GM12878 (cell line): ENCODE data around the gene AFF2. TPM values are rescaled to one million over a fixed set of nuclear protein-coding genes. Genes with fewer than 3 reads are reported as not detected.

Source experiments
- ASH2L ChIP-seq: fragments of 300-600, 200-600 bp; sonication (generic); IDR thresholded peaks from 2 replicates; pipeline ENCODE4 v1.6.1; 2017; ENCODE audit warnings: low read depth, mild to moderate bottlenecking, borderline replicate concordance
- BMI1 ChIP-seq: fragments of 450-650 bp; IDR thresholded peaks from 2 replicates; pipeline ENCODE4 v1.6.1; 2016; ENCODE audit warnings: mild to moderate bottlenecking, moderate library complexity, borderline replicate concordance
- FOXK2 ChIP-seq: fragments of 450-650 bp; IDR thresholded peaks from 2 replicates; pipeline ENCODE4 v1.6.1; 2017; ENCODE audit warnings: mild to moderate bottlenecking, moderate library complexity
- HDAC2 ChIP-seq: fragments of 200-600 bp; sonication (generic); IDR thresholded peaks from 2 replicates; pipeline ENCODE4 v1.6.1; 2017
- JUNB ChIP-seq: IDR thresholded peaks from 2 replicates; pipeline ENCODE4 v1.6.1; 2016; ENCODE audit warnings: antibody characterized with exemption, mild to moderate bottlenecking
- NFYA ChIP-seq: IDR thresholded peaks from 2 replicates; pipeline ENCODE4 v1.6.1; 2011; ENCODE audit warnings: low read depth, mild to moderate bottlenecking, low read length, improper control_type of control experiment, borderline replicate concordance
- NR2C2 ChIP-seq: IDR thresholded peaks from 2 replicates; pipeline ENCODE4 v1.6.1; 2011; ENCODE audit warnings: borderline replicate concordance, low read depth; ENCODE audit not compliant: control insufficient read depth, insufficient read length
- NRF1 ChIP-seq: conservative IDR thresholded peaks from 2 replicates; pipeline ENCODE4 v1.6.1; 2011; ENCODE audit warnings: mild to moderate bottlenecking, low read depth, low read length, improper control_type of control experiment
- RAD21 ChIP-seq: IDR thresholded peaks from 2 replicates; pipeline ENCODE4 v1.6.1; 2011; ENCODE audit warnings: mild to moderate bottlenecking, low read depth, low read length, moderate library complexity; ENCODE audit not compliant: insufficient read depth
- SPI1 ChIP-seq: IDR thresholded peaks from 2 replicates; pipeline ENCODE4 v1.6.1; 2011; ENCODE audit warnings: low read depth, mild to moderate bottlenecking, low read length, moderate library complexity, borderline replicate concordance; ENCODE audit not compliant: insufficient read depth
- WRNIP1 ChIP-seq: IDR thresholded peaks from 2 replicates; pipeline ENCODE4 v1.6.1; 2011; ENCODE audit warnings: low read depth, low read length, improper control_type of control experiment, borderline replicate concordance
- polyA plus RNA-seq, 11 experiments: library from polyadenylated mRNA; depleted of rRNA in 4 of 11; unstranded in 6 of 11; stranded (reverse) in 5 of 11; fragments of >200 nt; fragmentation: Nextera tagmentation in 4 of 11; fragmentation: Illumina TruSeq in 1 of 11; extraction: Ambion mirVana in 4 of 11; extraction: Trizol in 1 of 11; gene quantifications; 1 replicate in 1 of 11; 2 replicates in 10 of 11; pipeline versions ENCODE4 v1.2.1 to v1.2.3, GENCODE V29; 2011 to 2016; ENCODE audit warnings: inconsistent platforms in 2 of 11, missing spikeins in 2 of 11, low read depth in 1 of 11
- total RNA-seq, 4 experiments: library from RNA; depleted of rRNA in 3 of 4; stranded (reverse); fragments of >200 nt in 3 of 4; fragmentation: Illumina TruSeq in 1 of 4; extraction: Trizol in 1 of 4; gene quantifications; 2 replicates each; pipeline versions ENCODE4 v1.2.1 to v1.2.3, GENCODE V29; 2013 to 2021
- TF ChIP-seq, protein P1 (sequence below): fragments of 450-650 bp; IDR thresholded peaks from 2 replicates; pipeline ENCODE4 v1.6.1; 2017; ENCODE audit warnings: mild to moderate bottlenecking, moderate library complexity
- TF ChIP-seq, protein P2 (sequence below): IDR thresholded peaks from 2 replicates; pipeline ENCODE4 v1.6.1; 2012; ENCODE audit warnings: low read depth, low read length, improper control_type of control experiment

Gene AFF2
- total and polyA plus RNA-seq, 10 of the 15 experiments (the other 5 are each of a cell fraction or from before 2014, with no cell fraction given) = under 0.01 to 0.03 TPM; not detected in 8

DNA sequence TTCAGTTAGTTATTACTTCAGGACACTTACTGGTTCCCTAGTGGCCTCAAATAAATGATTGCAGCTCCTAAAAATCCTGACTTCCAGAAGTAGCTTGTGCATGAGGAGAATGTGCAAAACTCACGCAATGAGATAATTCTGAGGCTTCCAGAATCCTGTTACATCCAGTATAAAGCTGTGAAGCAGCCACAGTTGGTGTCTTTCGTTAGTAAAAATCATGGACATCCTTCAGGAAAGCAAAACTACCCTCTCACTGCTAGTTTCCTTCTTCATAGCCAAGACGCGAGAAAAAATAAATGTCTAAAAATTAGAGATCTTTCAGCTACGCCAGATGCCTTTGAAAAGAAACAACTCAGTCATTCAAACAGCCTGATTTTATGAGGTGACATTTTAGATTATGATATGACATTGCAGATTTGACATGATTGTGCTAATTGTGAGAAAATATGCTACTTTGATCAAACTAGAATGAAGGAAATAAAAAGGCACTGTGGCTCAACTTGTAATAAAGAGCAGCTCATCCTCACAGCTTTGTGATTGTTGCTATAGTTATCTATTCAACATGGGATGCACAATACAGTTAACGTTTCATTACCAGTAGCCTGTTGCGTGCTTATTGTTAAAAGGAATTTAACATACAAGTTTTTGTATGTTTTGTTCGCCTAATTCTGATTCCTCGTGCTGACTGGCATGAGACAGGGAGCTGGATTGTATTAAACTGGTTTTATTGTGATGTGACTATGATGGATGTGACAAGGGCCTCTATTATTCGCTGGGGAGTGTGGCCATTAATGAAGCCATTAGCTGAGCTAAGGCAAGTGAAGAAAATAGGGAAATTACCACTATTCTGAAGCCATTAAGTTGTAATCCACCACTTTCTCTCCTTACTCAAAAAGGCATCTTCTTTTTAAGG lies 40.5 kb downstream of the AFF2 start (continued):
- TF ChIP-seq, protein P1, sequence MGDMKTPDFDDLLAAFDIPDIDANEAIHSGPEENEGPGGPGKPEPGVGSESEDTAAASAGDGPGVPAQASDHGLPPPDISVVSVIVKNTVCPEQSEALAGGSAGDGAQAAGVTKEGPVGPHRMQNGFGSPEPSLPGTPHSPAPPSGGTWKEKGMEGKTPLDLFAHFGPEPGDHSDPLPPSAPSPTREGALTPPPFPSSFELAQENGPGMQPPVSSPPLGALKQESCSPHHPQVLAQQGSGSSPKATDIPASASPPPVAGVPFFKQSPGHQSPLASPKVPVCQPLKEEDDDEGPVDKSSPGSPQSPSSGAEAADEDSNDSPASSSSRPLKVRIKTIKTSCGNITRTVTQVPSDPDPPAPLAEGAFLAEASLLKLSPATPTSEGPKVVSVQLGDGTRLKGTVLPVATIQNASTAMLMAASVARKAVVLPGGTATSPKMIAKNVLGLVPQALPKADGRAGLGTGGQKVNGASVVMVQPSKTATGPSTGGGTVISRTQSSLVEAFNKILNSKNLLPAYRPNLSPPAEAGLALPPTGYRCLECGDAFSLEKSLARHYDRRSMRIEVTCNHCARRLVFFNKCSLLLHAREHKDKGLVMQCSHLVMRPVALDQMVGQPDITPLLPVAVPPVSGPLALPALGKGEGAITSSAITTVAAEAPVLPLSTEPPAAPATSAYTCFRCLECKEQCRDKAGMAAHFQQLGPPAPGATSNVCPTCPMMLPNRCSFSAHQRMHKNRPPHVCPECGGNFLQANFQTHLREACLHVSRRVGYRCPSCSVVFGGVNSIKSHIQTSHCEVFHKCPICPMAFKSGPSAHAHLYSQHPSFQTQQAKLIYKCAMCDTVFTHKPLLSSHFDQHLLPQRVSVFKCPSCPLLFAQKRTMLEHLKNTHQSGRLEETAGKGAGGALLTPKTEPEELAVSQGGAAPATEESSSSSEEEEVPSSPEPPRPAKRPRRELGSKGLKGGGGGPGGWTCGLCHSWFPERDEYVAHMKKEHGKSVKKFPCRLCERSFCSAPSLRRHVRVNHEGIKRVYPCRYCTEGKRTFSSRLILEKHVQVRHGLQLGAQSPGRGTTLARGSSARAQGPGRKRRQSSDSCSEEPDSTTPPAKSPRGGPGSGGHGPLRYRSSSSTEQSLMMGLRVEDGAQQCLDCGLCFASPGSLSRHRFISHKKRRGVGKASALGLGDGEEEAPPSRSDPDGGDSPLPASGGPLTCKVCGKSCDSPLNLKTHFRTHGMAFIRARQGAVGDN = no peak
- no peak for TF ChIP-seq ASH2L
- TF ChIP-seq FOXK2 = no peak
- TF ChIP-seq JUNB = no peak
- no peak for TF ChIP-seq BMI1
- no peak for TF ChIP-seq RAD21
- TF ChIP-seq HDAC2 = no peak
- no peak for TF ChIP-seq SPI1
- TF ChIP-seq, protein P2, sequence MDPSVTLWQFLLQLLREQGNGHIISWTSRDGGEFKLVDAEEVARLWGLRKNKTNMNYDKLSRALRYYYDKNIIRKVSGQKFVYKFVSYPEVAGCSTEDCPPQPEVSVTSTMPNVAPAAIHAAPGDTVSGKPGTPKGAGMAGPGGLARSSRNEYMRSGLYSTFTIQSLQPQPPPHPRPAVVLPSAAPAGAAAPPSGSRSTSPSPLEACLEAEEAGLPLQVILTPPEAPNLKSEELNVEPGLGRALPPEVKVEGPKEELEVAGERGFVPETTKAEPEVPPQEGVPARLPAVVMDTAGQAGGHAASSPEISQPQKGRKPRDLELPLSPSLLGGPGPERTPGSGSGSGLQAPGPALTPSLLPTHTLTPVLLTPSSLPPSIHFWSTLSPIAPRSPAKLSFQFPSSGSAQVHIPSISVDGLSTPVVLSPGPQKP = no peak
- no peak for TF ChIP-seq NFYA
- TF ChIP-seq WRNIP1 = no peak
- no peak for TF ChIP-seq NR2C2
- TF ChIP-seq NRF1 = no peak
